HG02678 (cell line): Measurements from ENCODE around the gene ZNF799.
"Not testable (repeated sequence)": the region's sequence is repeated elsewhere in the genome, so short reads cannot be mapped to it uniquely, and the experiment has no call there.

Source experiments
- ATAC-seq: cut with Tn5 transposase; IDR thresholded peaks from one replicate; pipeline ENCODE4 v1.9.1; 2021; ENCODE audit warnings: mild to moderate bottlenecking, moderate library complexity; ENCODE audit not compliant: unreplicated experiment

ZNF799 gene

DNA sequence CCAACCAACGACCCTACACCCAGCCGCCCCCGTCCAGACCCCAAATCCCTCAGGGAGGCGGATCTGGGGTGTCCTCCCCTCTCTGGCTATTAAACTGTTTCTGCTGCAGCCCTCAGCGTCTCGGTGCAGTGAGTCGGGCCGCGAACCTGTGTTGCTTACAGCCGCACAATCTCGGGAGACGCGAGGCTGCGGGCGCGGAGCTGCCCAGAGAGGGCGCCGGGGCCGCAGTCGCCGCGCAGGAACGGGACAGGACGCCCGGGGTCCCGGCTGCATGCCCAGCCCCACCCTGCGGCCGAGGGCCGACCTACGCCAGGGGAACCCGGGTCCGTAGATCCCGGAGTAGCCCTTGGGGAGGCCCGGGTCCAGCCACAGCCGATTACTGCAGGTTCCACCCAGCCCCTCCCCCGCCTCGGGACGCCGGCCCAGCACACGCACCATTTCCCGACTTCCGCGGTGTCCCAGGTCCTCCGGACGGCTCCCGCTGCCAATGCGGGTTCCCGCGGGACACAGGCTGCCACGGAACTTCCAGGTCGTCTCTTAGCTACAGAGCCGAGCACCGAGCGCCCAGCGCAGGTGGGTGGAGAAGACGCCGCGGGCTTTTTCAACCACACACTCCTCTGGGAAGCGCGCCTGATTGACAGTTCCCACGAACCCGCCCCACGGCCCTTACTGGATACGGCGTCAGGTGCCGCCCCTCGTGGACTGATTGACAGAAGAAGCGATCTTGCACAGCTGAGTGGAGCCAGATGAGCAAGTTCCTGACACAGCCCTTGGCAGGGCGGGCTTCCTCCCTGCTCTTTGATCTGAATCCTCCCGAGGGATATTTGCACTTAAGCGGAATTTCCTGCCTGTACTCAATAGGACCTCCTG is at the start of gene ZNF799:
TSS of gene ZNF799 (minus strand) at position 639 of the 870 bp plus-strand sequence. CDS start at position 438, 201 bp downstream.
- peak; percentile 88 for ATAC-seq

DNA sequence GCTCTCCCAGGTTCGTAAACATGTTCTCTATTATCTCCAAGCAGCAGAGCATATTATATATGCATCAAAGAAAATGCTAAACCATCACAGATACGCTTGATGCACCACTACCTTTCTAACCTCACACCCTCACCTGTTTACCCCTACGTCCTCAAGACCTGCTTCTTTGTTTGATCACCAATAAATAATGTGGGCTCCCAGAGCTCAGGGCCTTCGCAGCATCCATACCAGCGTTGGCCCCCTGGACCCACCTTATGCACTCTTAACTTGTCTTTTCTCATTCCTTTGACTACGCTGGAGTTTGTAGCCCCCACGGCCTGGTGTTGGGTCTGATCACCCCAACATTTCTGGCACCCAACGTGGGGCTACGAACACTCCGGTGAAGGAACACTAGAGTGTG is 49.8 kb upstream of the ZNF799 start:
- ATAC-seq = no peak

- no peak for ATAC-seq
Measured at GRCh38 chr19:12448808-12449207, 47.7 kb upstream of the ZNF799 start.

DNA sequence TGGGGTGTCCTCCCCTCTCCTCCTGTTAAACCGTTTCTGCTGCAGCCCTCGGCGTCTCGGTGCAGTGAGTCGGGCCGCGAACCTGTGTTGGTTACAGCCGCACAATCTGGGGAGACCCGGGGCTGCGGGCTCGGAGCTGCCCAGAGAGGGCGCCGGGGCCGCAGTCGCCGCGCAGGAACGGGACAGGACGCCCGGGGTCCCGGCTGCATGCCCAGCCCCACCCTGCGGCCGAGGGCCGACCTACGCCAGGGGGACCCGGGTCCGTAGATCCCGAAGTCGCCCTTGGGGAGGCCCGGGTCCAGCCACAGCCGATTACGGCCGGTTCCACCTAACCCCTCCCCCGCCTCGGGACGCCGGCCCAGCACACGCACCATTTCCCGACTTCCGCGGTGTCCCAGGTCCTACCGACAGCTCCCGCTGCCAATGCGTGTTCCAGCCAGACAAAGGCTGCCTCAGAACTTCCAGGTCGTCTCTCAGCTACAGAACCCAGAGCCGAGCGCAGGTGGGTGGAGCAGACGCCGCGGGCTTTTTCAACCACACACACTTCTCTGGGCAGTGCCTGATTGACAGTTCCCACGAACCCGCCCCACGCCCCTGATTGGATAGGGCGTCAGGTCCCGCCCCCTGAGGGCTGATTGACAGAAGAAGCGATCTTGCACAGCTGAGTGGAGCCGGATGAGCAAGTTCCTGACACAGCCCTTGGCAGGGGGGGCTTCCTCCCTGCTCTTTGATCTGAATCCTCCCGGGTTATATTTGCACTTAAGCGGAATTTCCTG is 39.7 kb upstream of the ZNF799 start, which contains the start of gene ZNF443:
TSS of gene ZNF443 (minus strand) at position 481 of the 776 bp plus-strand sequence. CDS start at position 374, 107 bp downstream.
- ATAC-seq = peak; percentile 94

DNA sequence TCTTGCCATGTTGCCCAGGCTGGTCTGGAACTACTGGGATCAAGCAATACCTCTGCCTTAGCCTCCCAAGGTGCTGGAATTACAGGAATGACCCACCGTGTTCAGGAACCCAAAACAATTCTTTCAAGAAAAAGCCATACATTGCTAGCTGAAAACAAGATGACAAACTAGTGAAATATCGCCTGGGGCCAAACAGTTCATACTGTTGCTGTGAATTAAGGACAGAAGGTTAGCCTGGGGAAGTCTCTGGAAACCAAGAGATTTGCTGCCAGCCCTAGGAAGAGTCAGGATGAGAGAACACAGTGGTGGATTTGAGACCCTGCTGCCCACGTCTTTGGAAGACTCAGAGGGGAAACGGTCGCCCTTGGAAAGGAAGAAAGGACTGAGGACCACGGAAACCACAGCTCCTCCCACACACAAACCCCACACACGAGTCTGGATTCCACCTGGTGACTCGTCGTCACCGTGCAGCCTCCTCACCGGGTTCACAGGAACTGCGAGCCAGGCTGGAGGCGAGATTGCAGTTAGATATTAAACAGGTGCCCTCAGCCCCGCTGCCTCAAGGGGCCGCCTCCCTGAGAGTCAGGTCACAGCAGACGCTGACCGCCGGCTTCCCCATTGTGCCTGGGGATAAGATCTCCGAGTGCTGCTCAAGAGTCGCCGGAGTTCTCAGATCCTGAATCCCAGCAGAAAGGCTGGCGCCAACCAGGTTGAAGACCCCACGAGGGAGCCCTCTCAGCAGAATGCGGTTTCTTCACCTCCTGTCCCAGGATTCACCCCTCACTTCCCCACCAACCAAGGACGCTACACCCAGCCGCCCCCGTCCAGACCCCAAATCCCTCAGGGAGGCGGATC is 38.8 kb upstream of the ZNF799 start:
- peak; percentile 39 for ATAC-seq

GRCh38 chr19:12430726-12431299 is 29.7 kb upstream of the ZNF799 start:
- not testable (repeated sequence) for ATAC-seq

DNA sequence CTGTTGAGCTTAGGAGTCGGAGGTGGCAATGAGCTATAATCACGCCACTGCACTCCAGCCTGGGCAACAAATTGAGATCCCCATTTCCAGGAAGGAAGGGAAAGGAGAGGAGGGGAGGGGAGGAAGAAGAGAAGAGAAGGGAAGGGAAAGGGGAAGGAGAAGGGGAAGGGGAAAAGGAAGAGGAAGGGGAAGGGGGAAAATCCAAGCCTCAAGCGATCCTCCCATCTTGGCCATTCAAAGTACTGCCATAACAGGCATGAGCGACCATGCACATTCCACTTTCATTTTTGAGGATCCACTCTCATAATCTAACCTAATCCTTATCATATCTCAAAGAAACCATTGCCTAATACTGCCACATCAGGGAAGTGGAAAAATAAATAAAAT is 24.8 kb upstream of the ZNF799 start:
- ATAC-seq = no peak

GRCh38 chr19:12425236-12425887 is 24.3 kb upstream of the ZNF799 start:
- ATAC-seq = no peak

DNA sequence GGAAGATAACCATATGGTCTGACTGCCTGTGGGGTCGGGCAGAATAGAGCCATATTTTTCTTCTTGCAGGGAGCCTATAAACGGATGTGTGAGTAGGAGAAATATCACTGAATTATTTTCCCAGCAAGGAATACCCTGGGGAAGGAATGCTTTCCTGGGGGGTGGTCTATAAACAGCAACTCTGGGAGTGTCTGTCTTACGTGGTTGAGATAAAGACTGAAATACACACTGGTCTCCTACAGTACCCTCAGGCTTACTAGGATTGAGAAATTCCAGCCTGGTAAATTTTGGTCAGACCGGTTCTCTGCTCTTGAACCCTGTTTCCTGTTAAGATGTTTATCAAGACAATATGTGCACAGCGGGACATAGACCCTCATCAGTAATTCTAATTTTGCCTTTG is 16.2 kb upstream of the ZNF799 start:
- ATAC-seq = not testable (repeated sequence)

GRCh38 chr19:12411893-12412292 is 10.8 kb upstream of the ZNF799 start:
- ATAC-seq = no peak

GRCh38 chr19:12399901-12400632 is 1.0 kb downstream of the ZNF799 start:
- ATAC-seq = peak; percentile 38

- not testable (repeated sequence) for ATAC-seq
Measured at GRCh38 chr19:12391148-12391547, 9.9 kb downstream of the ZNF799 start.

DNA sequence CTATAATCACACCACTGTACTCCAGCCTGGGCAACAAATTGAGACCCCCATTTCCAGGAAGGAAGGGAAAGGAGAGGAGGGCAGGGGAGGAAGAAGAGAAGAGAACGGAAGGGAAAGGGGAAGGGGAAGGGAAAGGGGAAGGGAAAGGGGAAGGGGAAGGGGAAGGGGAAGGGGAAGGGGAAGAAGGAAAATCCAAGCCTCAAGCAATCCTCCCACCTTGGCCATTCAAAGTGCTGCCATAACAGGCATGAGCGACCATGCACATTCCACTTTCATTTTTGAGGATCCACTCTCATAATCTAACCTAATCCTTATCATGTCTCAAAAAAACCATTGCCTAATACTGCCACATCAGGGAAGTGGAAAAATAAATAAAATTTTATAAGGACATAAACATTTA is 14.7 kb downstream of the ZNF799 start:
- not testable (repeated sequence) for ATAC-seq

DNA sequence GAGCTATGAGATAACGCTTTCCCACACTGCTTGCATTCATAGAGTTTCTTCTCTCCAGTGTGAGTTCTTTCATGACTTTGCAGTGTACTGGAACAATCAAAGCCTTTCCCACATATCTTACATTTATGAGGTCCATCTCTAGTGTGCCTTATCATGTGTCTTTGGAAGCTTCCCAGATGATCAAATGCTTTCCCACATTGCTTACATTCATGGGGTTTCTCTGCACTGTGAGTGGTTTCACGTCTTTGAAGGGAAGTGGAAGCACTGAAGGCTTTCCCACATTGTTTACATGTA is 20.7 kb downstream of the ZNF799 start:
- no peak for ATAC-seq

- ATAC-seq = no peak
Measured at GRCh38 chr19:12379732-12380443, 21.2 kb downstream of the ZNF799 start.

GRCh38 chr19:12374026-12374425 is 27.0 kb downstream of the ZNF799 start:
- no peak for ATAC-seq

- peak; percentile 95 for ATAC-seq
Measured at GRCh38 chr19:12365236-12366162, 35.6 kb downstream of the ZNF799 start, which contains the start of gene ZNF442. Gene ZNF442, minus strand, starts transcription at chr19:12365683. Its CDS starts 2,052 bp downstream, at chr19:12363631.
